Measurements from ENCODE around the gene MPC1L. TPM values are rescaled to one million over a fixed set of nuclear protein-coding genes. Genes with fewer than 3 reads are reported as not detected.

MPC1L gene
- total RNA-seq, 4 donors from 2014 or later: not detected

GRCh38 chrX:40671126-40671525, 47.9 kb downstream of the MPC1L start:
- H3K27me3 ChIP-seq: no peaks in the 10 kb centered on the region
- no peaks in the 10 kb centered on the region for H3K4me1 ChIP-seq
- DNase-seq: no peak
- no peaks in the 10 kb centered on the region for H3K9me3 ChIP-seq
- TF ChIP-seq POLR2A (IDR thresholded peaks at IDR 0.05): no peak
- no peak overlapping the region for H3K4me3 ChIP-seq
- peaks cover 0 to 52% (median 0%) of the 10 kb centered on the region in 3 donors for H3K36me3 ChIP-seq
- H3K27ac ChIP-seq: no peak overlapping the region

Other genes starting within 250 kb of the MPC1L start
- gene ATP6AP2, start 42.5 kb upstream of the MPC1L start, total RNA-seq: 10 to 100 TPM; 11.6 to 76.0 (median 50.8) TPM
- 10 to 100 TPM; 11.4 to 41.3 (median 22.5) TPM for gene CXorf38, start 24.1 kb downstream of the MPC1L start, total RNA-seq
- 10 to 100 TPM; 33.8 to 98.1 (median 83.2) TPM for gene MED14, start 112.1 kb downstream of the MPC1L start, total RNA-seq

Measured in Peyer's patch (tissue), 4 donors.